ENCODE data around the gene RAP1GAP.

Gene RAP1GAP

DNA sequence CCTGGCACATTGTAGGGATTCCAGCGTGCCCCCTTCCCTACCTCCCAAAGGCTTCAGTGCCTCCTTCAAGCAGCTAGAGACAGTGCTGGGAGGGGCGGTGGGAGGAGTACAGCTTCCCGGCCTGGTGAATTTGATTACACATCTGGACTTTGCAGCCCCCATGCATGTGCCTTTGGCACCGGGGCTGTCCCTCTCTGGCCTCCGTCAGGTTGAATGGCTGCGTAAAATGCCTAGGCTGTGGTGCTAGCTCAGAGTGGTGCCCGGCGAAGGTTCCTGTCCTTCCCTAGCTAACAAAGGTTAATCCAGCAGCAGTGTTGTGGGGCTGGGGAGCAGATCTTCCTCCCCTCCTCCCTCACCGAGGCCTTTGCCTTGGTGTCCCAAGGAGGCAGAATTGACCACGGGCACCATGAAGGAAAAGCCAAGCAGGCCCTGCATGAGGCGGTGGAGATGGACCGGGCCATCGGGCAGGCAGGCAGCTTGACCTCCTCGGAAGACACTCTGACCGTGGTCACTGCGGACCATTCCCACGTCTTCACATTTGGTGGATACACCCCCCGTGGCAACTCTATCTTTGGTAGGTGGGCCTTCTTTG is 93.7 kb downstream of the RAP1GAP start:
- Histone ChIP-seq H3K79me2 (ENCODE audit: insufficient read depth, low read length) (no peaks in the 10 kb centered on the region), H2AFZ (ENCODE audit: low read length) (no peak overlapping the region), H4K20me1 (ENCODE audit: insufficient read depth, low read length) (no peaks in the 10 kb centered on the region), H3K9me2 (ENCODE audit: low read depth, low read length) (no peaks in the 10 kb centered on the region), H3K4me2 (ENCODE audit: low read length) (no peak overlapping the region), H3K4me3 (ENCODE audit: low read depth, low read length, poor library complexity, severe bottlenecking) (no peak overlapping the region), H3K36me3 (ENCODE audit: insufficient read depth, low read length) (no peaks in the 10 kb centered on the region), H3K4me1 (ENCODE audit: insufficient read depth, low read length, severe bottlenecking) (no peaks in the 10 kb centered on the region), H3F3A (ENCODE audit: insufficient read depth, low read length) (no peaks in the 10 kb centered on the region), H3K27ac (ENCODE audit: low read depth, low read length, poor library complexity, severe bottlenecking) (no peak overlapping the region), H3K9ac (ENCODE audit: low read length) (no peak overlapping the region), H3K9me3 (ENCODE audit: low read length) (no peaks in the 10 kb centered on the region), H3K27me3 (ENCODE audit: insufficient read depth, low read length) (peaks cover 3% of the 10 kb centered on the region; the same call in 1 of the 2 replicates)
- no peak for TF ChIP-seq EZH2 (IDR thresholded peaks at IDR 0.05; ENCODE audit: borderline replicate concordance, low read length)
- TF ChIP-seq CTCF (IDR thresholded peaks at IDR 0.05; ENCODE audit: low read length) = no peak

DNA sequence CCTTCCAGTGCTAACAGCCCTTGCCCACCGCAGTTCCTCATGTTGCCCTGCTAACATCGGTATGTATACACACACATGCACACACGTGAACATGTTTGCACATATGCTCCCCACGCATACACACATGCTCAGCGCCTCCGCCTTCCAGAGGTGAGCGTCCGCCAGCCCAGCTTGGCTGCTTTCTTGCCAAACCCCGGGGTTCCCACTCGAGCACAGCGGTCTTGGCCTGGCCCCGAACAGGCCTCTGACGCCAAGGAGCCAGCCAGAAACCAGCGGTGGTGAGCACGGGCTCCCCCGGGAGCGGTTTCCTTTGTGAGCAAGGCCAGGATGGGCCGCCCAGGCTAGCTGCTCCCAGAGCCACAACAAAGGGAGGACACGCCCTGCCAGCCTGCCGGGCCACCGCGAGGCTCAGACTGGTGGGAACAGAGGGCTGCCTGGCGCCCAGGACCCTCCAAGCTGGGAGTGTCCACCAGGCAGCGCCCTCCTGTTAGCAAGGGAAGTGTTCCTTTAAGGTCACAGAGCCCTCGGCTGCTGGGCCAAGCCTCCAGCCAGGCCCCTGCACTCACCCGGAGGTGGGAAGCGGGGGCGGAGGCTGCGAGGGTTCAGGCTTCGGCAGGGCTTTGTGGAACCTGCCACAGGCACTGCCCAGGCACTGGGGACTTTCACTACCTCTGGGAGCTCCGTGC is 94.5 kb downstream of the RAP1GAP start:
- H4K20me1 ChIP-seq (ENCODE audit: insufficient read depth, low read length) = no peaks in the 10 kb centered on the region
- H3K27me3 ChIP-seq (ENCODE audit: insufficient read depth, low read length) = peaks cover 3% of the 10 kb centered on the region; the same call in 1 of the 2 replicates
- H3F3A ChIP-seq (ENCODE audit: insufficient read depth, low read length) = no peaks in the 10 kb centered on the region
- no peak for TF ChIP-seq EZH2 (IDR thresholded peaks at IDR 0.05; ENCODE audit: borderline replicate concordance, low read length)
- no peak for TF ChIP-seq CTCF (IDR thresholded peaks at IDR 0.05; ENCODE audit: low read length)
- H3K27ac ChIP-seq (ENCODE audit: low read depth, low read length, poor library complexity, severe bottlenecking) = no peak overlapping the region
- no peak overlapping the region for H3K4me3 ChIP-seq (ENCODE audit: low read depth, low read length, poor library complexity, severe bottlenecking)
- no peaks in the 10 kb centered on the region for H3K4me1 ChIP-seq (ENCODE audit: insufficient read depth, low read length, severe bottlenecking)
- H3K9ac ChIP-seq (ENCODE audit: low read length) = no peak overlapping the region
- no peaks in the 10 kb centered on the region for H3K9me3 ChIP-seq (ENCODE audit: low read length)
- H3K9me2 ChIP-seq (ENCODE audit: low read depth, low read length) = no peaks in the 10 kb centered on the region
- no peaks in the 10 kb centered on the region for H3K36me3 ChIP-seq (ENCODE audit: insufficient read depth, low read length)
- H3K79me2 ChIP-seq (ENCODE audit: insufficient read depth, low read length) = no peaks in the 10 kb centered on the region
- no peak overlapping the region for H3K4me2 ChIP-seq (ENCODE audit: low read length)
- no peak overlapping the region for H2AFZ ChIP-seq (ENCODE audit: low read length)

DNA sequence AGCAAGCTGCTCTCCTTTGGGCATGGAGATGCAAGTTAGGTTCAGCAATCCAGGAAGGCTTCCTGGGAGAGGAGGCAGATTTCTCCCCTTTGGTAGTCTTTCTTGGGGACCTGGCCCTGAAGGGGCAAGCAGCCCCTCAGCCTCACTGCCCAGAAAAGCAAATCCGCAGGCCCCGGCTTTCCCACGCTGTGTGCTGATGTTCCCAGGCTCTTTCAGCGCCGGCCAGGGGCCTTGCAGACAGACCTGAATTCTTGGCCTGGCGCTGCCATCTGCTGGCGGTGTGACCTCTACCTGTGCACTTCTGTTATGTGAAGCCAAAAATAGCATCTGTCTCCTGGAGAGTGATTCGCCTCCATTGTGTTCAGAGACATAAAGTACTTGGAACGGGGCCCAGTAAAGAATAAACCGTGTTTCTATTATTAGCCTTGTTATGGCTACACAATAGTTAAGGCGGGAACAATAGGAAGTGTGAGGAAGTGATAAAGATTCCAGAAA is 95.1 kb downstream of the RAP1GAP start:
- no peaks in the 10 kb centered on the region for H3K4me1 ChIP-seq (ENCODE audit: insufficient read depth, low read length, severe bottlenecking)
- no peak overlapping the region for H2AFZ ChIP-seq (ENCODE audit: low read length)
- H3K27me3 ChIP-seq (ENCODE audit: insufficient read depth, low read length) = peaks cover 3% of the 10 kb centered on the region; the same call in 1 of the 2 replicates
- H3K9me3 ChIP-seq (ENCODE audit: low read length) = no peaks in the 10 kb centered on the region
- TF ChIP-seq EZH2 (IDR thresholded peaks at IDR 0.05; ENCODE audit: borderline replicate concordance, low read length) = no peak
- TF ChIP-seq CTCF (IDR thresholded peaks at IDR 0.05; ENCODE audit: low read length) = peak; percentile 61
- no peak overlapping the region for H3K4me3 ChIP-seq (ENCODE audit: low read depth, low read length, poor library complexity, severe bottlenecking)
- H3K9me2 ChIP-seq (ENCODE audit: low read depth, low read length) = no peaks in the 10 kb centered on the region
- H3K4me2 ChIP-seq (ENCODE audit: low read length) = no peak overlapping the region
- H3F3A ChIP-seq (ENCODE audit: insufficient read depth, low read length) = no peaks in the 10 kb centered on the region
- no peaks in the 10 kb centered on the region for H3K79me2 ChIP-seq (ENCODE audit: insufficient read depth, low read length)
- no peak overlapping the region for H3K27ac ChIP-seq (ENCODE audit: low read depth, low read length, poor library complexity, severe bottlenecking)
- H3K36me3 ChIP-seq (ENCODE audit: insufficient read depth, low read length) = no peaks in the 10 kb centered on the region
- no peaks in the 10 kb centered on the region for H4K20me1 ChIP-seq (ENCODE audit: insufficient read depth, low read length)
- H3K9ac ChIP-seq (ENCODE audit: low read length) = no peak overlapping the region
